C4-2B (cell line): ENCODE data around the gene LHX2.

Experiments used
- ZFX ChIP-seq: fragments of 450-650 bp; IDR thresholded peaks from 2 replicates; pipeline ENCODE4 v1.6.1; 2017
- TF ChIP-seq, protein P1 (sequence below): fragments of 450-650 bp; conservative IDR thresholded peaks from 2 replicates; pipeline ENCODE4 v1.5.1; 2017; ENCODE audit warnings: mild to moderate bottlenecking

DNA sequence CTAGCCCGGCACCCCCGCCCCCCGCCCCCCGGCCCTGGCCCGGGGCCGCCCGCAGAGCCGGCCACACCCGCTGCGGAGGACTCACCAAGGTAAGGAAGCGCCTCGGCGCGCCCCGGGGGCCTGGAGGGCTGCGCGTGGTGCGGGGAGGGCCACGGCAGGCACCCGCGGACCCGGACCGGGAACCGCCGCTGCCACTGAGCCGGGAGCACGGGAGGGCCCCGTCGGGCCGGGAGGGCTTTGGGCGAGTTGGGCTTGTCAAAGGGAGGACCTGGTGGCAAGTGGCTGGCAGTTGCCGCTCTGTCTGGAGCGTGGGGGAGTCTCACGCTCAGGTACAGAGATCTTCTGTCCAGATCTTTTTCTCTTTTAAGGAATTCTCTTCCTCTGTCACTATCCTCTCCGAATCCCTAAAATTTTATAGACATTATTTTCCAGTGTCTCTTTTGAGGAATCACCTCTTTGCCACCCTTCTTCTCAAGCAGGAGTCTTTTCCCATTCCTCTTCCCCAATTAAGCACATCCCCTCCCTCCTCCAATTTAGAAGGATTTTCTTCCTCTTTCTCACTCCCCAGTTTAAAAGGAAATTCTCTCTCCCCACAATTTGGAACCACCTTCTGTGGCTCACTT lies 11.3 kb upstream of the LHX2 start:
- TF ChIP-seq, protein P1, sequence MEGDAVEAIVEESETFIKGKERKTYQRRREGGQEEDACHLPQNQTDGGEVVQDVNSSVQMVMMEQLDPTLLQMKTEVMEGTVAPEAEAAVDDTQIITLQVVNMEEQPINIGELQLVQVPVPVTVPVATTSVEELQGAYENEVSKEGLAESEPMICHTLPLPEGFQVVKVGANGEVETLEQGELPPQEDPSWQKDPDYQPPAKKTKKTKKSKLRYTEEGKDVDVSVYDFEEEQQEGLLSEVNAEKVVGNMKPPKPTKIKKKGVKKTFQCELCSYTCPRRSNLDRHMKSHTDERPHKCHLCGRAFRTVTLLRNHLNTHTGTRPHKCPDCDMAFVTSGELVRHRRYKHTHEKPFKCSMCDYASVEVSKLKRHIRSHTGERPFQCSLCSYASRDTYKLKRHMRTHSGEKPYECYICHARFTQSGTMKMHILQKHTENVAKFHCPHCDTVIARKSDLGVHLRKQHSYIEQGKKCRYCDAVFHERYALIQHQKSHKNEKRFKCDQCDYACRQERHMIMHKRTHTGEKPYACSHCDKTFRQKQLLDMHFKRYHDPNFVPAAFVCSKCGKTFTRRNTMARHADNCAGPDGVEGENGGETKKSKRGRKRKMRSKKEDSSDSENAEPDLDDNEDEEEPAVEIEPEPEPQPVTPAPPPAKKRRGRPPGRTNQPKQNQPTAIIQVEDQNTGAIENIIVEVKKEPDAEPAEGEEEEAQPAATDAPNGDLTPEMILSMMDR = no peak
- TF ChIP-seq ZFX = no peak
